Sciatic nerve (tissue), 1 donor: ENCODE results near the gene ZSCAN10. TPM values are rescaled to one million over a fixed set of nuclear protein-coding genes. Genes with fewer than 3 reads are reported as not detected.

Source experiments
- total RNA-seq: library from RNA; stranded (reverse); fragmentation: NEBNext Ultra II Directional; extraction: Animal tissue kit (Norgen Biotek cat#: 25700); gene quantifications from one replicate; pipeline ENCODE4 v1.2.1, GENCODE V29; 2021
- donor health status: DM: no; HTN: no; CAD: no.

ZSCAN10 gene
- total RNA-seq, 1 donor from 2014 or later: not detected

Other genes with a start within 250 kb of the ZSCAN10 start
- gene PRSS22, start 241.1 kb downstream of the ZSCAN10 start, total RNA-seq: 0.36 TPM
- 17.7 TPM for gene FLYWCH2, start 216.1 kb downstream of the ZSCAN10 start, total RNA-seq
- gene FLYWCH1, start 187.4 kb downstream of the ZSCAN10 start, total RNA-seq: 72.5 TPM
- not detected for gene KREMEN2, start 135.0 kb downstream of the ZSCAN10 start, total RNA-seq
- 6.6 TPM for gene PAQR4, start 129.9 kb downstream of the ZSCAN10 start, total RNA-seq
- 1.9 TPM for gene PKMYT1, start 118.8 kb downstream of the ZSCAN10 start, total RNA-seq
- gene CLDN9, start 86.4 kb downstream of the ZSCAN10 start, total RNA-seq: 0.53 TPM
- not detected for gene CLDN6, start 81.1 kb downstream of the ZSCAN10 start, total RNA-seq
- 13.6 TPM for gene TNFRSF12A, start 78.9 kb downstream of the ZSCAN10 start, total RNA-seq
- gene HCFC1R1, start 75.4 kb downstream of the ZSCAN10 start, total RNA-seq: 65.9 TPM
- gene THOC6, start 75.3 kb downstream of the ZSCAN10 start, total RNA-seq: 13.6 TPM
- 0.22 TPM for gene BICDL2, start 62.4 kb downstream of the ZSCAN10 start, total RNA-seq
- gene MMP25, start 52.7 kb downstream of the ZSCAN10 start, total RNA-seq: 9.1 TPM
- gene IL32, start 33.7 kb downstream of the ZSCAN10 start, total RNA-seq: 32.6 TPM
- gene ZNF205, start 13.3 kb upstream of the ZSCAN10 start, total RNA-seq: 12.3 TPM
- 9.0 TPM for gene ZNF213, start 35.7 kb upstream of the ZSCAN10 start, total RNA-seq
- not detected for gene OR1F1, start 88.9 kb upstream of the ZSCAN10 start, total RNA-seq
- gene ZNF200, start 135.9 kb upstream of the ZSCAN10 start, total RNA-seq: 7.4 TPM
- 3.0 TPM for gene MEFV, start 157.3 kb upstream of the ZSCAN10 start, total RNA-seq
- 31.4 TPM for gene ZNF263, start 184.2 kb upstream of the ZSCAN10 start, total RNA-seq
- 9.9 TPM for gene TIGD7, start 206.1 kb upstream of the ZSCAN10 start, total RNA-seq
- gene ZNF75A, start 206.2 kb upstream of the ZSCAN10 start, total RNA-seq: 33.8 TPM